HepG2 (cell line): ENCODE measurements around the gene CTNNA3.

Source experiments
- CEBPB ChIP-seq: IDR thresholded peaks from 2 replicates; pipeline ENCODE4 v1.6.1; 2011; ENCODE audit warnings: low read depth, low read length, improper control_type of control experiment, borderline replicate concordance
- EZH2 ChIP-seq: conservative IDR thresholded peaks from 2 replicates; pipeline ENCODE4 v1.6.1; 2012; ENCODE audit warnings: mild to moderate bottlenecking, low read depth, low read length, moderate library complexity
- FOSL1 ChIP-seq: sonication (generic); formaldehyde crosslinking; IDR thresholded peaks from 2 replicates; pipeline ENCODE4 v1.9.0; 2021; ENCODE audit warnings: missing genetic modification reagents, borderline replicate concordance
- GABPA ChIP-seq, 2 experiments: IDR thresholded peaks; 2 replicates each; pipeline ENCODE4 v1.6.1; 2011 to 2016; ENCODE audit warnings: low read depth in 2 of 2, low read length in 1 of 2, missing biosample characterization in 1 of 2, missing genetic modification characterization in 1 of 2
- HOXA7 ChIP-seq: sonication (generic); formaldehyde crosslinking; IDR thresholded peaks from 2 replicates; pipeline ENCODE4 v1.8.1; 2022; ENCODE audit warnings: mild to moderate bottlenecking, missing genetic modification reagents, moderate library complexity
- JUNB ChIP-seq: sonication (generic); formaldehyde crosslinking; IDR thresholded peaks from 2 replicates; pipeline ENCODE4 v1.8.0; 2022; ENCODE audit warnings: missing genetic modification reagents, mild to moderate bottlenecking, borderline replicate concordance
- NFRKB ChIP-seq: fragments of 450-650 bp; IDR thresholded peaks from 2 replicates; pipeline ENCODE4 v1.6.1; 2017
- POLR2A ChIP-seq, 2 experiments: IDR thresholded peaks; 2 replicates each; pipeline ENCODE4 v1.6.1; 2011; ENCODE audit warnings: low read depth in 2 of 2, low read length in 2 of 2, mild to moderate bottlenecking in 1 of 2, moderate library complexity in 1 of 2; ENCODE audit not compliant: insufficient read depth in 1 of 2
- SETDB1 ChIP-seq: sonication (generic); formaldehyde crosslinking; IDR thresholded peaks from 2 replicates; pipeline ENCODE4 v1.5.1; 2020; ENCODE audit warnings: missing genetic modification reagents, mild to moderate bottlenecking, borderline replicate concordance
- SMC3 ChIP-seq: IDR thresholded peaks from 2 replicates; pipeline ENCODE4 v1.6.1; 2011; ENCODE audit warnings: low read length, improper control_type of control experiment
- SRY ChIP-seq: sonication (generic); formaldehyde crosslinking; IDR thresholded peaks from 2 replicates; pipeline ENCODE4 v1.8.0; 2022; ENCODE audit warnings: mild to moderate bottlenecking, missing genetic modification reagents
- THAP11 ChIP-seq: IDR thresholded peaks from 2 replicates; pipeline ENCODE4 v1.6.1; 2016; ENCODE audit warnings: missing biosample characterization, missing genetic modification reagents
- TF ChIP-seq, protein P1 (sequence below): sonication (generic); formaldehyde crosslinking; IDR thresholded peaks from 2 replicates; pipeline ENCODE4 v1.5.0; 2020; ENCODE audit warnings: mild to moderate bottlenecking, missing genetic modification reagents, moderate library complexity
- TF ChIP-seq, protein P2 (sequence below), 2 experiments: IDR thresholded peaks; 2 replicates each; pipeline ENCODE4 v1.6.1; 2011 to 2012; ENCODE audit warnings: low read length in 2 of 2, borderline replicate concordance in 1 of 2, low read depth in 1 of 2, mild to moderate bottlenecking in 1 of 2, moderate library complexity in 1 of 2

DNA sequence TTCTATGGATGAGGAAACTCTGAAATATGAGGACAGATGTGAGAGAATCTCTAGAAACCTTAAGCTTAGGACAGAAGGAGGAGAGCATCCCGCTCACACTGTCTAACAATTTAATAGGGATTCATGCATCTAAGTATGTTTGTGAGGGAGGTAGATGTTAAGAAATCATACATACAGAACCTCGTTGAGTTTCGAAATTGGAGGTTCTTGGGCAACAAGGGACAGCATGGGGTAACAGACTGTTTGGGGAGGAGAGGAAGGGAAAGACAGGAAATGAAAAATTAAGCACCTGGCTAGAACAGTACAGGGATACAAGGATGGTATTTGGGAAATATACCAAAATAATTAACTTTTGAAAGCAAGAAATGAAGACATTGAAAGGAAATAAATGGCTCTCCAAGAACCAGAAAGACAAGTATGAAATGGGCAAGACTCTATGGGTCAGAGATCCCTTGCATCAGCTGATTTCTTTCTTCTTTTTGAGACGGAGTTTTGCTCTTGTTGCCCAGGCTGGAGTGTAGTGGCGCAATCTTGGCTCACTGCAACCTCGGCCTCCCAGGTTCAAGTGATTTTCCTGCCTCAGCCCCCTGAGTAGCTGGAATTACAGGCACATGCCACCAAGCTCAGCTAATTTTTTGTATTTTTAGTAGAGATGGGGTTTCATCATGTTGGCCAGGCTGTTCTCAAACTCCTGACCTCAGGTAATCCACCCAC, 207.9 kb downstream of the CTNNA3 start:
- no peak for TF ChIP-seq SRY (CRISPR knock-in tag)
- no peak for TF ChIP-seq POLR2A (IDR thresholded peaks at IDR 0.05; ENCODE audit: insufficient read depth in 1 of 2, low read depth in 2 of 2, low read length in 2 of 2)
- no peak for TF ChIP-seq THAP11
- TF ChIP-seq, protein P1, sequence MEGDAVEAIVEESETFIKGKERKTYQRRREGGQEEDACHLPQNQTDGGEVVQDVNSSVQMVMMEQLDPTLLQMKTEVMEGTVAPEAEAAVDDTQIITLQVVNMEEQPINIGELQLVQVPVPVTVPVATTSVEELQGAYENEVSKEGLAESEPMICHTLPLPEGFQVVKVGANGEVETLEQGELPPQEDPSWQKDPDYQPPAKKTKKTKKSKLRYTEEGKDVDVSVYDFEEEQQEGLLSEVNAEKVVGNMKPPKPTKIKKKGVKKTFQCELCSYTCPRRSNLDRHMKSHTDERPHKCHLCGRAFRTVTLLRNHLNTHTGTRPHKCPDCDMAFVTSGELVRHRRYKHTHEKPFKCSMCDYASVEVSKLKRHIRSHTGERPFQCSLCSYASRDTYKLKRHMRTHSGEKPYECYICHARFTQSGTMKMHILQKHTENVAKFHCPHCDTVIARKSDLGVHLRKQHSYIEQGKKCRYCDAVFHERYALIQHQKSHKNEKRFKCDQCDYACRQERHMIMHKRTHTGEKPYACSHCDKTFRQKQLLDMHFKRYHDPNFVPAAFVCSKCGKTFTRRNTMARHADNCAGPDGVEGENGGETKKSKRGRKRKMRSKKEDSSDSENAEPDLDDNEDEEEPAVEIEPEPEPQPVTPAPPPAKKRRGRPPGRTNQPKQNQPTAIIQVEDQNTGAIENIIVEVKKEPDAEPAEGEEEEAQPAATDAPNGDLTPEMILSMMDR: no peak
- TF ChIP-seq GABPA (IDR thresholded peaks at IDR 0.05; ENCODE audit: low read depth, low read length): no peak
- TF ChIP-seq GABPA (CRISPR knock-in tag; IDR thresholded peaks at IDR 0.05; ENCODE audit: low read depth): no peak
- TF ChIP-seq, protein P2, sequence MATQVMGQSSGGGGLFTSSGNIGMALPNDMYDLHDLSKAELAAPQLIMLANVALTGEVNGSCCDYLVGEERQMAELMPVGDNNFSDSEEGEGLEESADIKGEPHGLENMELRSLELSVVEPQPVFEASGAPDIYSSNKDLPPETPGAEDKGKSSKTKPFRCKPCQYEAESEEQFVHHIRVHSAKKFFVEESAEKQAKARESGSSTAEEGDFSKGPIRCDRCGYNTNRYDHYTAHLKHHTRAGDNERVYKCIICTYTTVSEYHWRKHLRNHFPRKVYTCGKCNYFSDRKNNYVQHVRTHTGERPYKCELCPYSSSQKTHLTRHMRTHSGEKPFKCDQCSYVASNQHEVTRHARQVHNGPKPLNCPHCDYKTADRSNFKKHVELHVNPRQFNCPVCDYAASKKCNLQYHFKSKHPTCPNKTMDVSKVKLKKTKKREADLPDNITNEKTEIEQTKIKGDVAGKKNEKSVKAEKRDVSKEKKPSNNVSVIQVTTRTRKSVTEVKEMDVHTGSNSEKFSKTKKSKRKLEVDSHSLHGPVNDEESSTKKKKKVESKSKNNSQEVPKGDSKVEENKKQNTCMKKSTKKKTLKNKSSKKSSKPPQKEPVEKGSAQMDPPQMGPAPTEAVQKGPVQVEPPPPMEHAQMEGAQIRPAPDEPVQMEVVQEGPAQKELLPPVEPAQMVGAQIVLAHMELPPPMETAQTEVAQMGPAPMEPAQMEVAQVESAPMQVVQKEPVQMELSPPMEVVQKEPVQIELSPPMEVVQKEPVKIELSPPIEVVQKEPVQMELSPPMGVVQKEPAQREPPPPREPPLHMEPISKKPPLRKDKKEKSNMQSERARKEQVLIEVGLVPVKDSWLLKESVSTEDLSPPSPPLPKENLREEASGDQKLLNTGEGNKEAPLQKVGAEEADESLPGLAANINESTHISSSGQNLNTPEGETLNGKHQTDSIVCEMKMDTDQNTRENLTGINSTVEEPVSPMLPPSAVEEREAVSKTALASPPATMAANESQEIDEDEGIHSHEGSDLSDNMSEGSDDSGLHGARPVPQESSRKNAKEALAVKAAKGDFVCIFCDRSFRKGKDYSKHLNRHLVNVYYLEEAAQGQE (IDR thresholded peaks at IDR 0.05; ENCODE audit: borderline replicate concordance in 1 of 2, low read depth in 1 of 2, low read length in 2 of 2): no peak
- no peak for TF ChIP-seq NFRKB
- no peak for TF ChIP-seq HOXA7 (CRISPR knock-in tag)
- no peak for TF ChIP-seq SMC3
- no peak for TF ChIP-seq CEBPB
- TF ChIP-seq SETDB1 (CRISPR knock-in tag): no peak
- no peak for TF ChIP-seq JUNB (CRISPR knock-in tag)
- TF ChIP-seq FOSL1 (CRISPR knock-in tag): no peak
- no peak for TF ChIP-seq EZH2
